ENCODE data around the gene AIFM2.

- TF ChIP-seq CTCF (IDR thresholded peaks at IDR 0.05) = no peak
- TF ChIP-seq POLR2A (IDR thresholded peaks at IDR 0.05) = no peak
- no peak for TF ChIP-seq POLR2AphosphoS5 (IDR thresholded peaks at IDR 0.05)
These were observed 33.8 kb upstream of the AIFM2 start for GRCh38 chr10:70166394-70166793.
